ENCODE results near the gene TBX4. TPM values are rescaled to one million over a fixed set of nuclear protein-coding genes. Genes with fewer than 3 reads are reported as not detected.

TBX4 gene
- total and polyA plus RNA-seq, 4 donors = not detected

DNA sequence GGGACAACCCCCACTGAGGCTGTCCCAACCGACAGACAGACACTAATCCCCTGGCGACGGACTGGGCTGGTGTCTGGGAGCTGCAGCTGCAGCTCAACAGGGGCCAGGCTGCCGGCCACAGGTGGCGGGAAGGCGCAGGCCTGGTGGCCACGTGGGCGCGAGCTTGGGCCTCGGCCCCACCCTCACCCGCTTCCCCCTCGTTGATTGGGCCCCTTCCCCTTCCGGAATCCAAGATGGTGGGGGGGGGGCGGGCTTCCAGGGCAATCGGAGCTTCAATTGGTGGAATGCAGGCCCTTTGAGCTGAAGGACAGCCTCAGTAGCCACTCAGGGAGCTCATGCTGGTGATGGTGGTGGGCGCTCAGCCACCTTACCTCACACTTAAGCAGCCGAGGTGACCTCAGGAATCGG is 8.7 kb upstream of the TBX4 start:
- no peak for DNase-seq (ENCODE audit: low spot score)
- Histone ChIP-seq H3K9ac (ENCODE audit: low read depth in 1 of 2, low read length in 2 of 2) (no peak overlapping the region), H3K9me3 (ENCODE audit: control insufficient read depth in 4 of 4, low read length in 3 of 4) (no peaks in the 10 kb centered on the region), H3K4me3 (ENCODE audit: low read depth in 1 of 3, low read length in 3 of 3) (no peak overlapping the region), H3K27ac (ENCODE audit: low read depth in 1 of 2, low read length in 2 of 2) (no peak overlapping the region), H3K27me3 (ENCODE audit: control insufficient read depth in 4 of 4, insufficient read depth in 4 of 4, low read length in 3 of 4) (peaks cover 0 to 5% (median 0%) of the 10 kb centered on the region in 4 donors), H3K36me3 (ENCODE audit: control insufficient read depth in 4 of 4, insufficient read depth in 3 of 4, low read depth in 1 of 4, low read length in 3 of 4) (no peaks in the 10 kb centered on the region), H3K4me1 (ENCODE audit: control insufficient read depth in 4 of 4, insufficient read depth in 4 of 4, low read length in 3 of 4) (no peaks in the 10 kb centered on the region)
- TF ChIP-seq, protein P1, sequence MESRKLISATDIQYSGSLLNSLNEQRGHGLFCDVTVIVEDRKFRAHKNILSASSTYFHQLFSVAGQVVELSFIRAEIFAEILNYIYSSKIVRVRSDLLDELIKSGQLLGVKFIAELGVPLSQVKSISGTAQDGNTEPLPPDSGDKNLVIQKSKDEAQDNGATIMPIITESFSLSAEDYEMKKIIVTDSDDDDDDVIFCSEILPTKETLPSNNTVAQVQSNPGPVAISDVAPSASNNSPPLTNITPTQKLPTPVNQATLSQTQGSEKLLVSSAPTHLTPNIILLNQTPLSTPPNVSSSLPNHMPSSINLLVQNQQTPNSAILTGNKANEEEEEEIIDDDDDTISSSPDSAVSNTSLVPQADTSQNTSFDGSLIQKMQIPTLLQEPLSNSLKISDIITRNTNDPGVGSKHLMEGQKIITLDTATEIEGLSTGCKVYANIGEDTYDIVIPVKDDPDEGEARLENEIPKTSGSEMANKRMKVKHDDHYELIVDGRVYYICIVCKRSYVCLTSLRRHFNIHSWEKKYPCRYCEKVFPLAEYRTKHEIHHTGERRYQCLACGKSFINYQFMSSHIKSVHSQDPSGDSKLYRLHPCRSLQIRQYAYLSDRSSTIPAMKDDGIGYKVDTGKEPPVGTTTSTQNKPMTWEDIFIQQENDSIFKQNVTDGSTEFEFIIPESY (IDR thresholded peaks at IDR 0.05) = no peak
- TF ChIP-seq RAD21 (IDR thresholded peaks at IDR 0.05) (no peak), RXRA (IDR thresholded peaks at IDR 0.05) (no peak), FOXA2 (IDR thresholded peaks at IDR 0.05) (no peak), TAF1 (conservative IDR thresholded peaks at IDR 0.05) (no peak), JUND (IDR thresholded peaks at IDR 0.05) (no peak), HNF4G (IDR thresholded peaks at IDR 0.05) (no peak), ATF3 (IDR thresholded peaks at IDR 0.05) (no peak), MAX (IDR thresholded peaks at IDR 0.05) (no peak), SP1 (IDR thresholded peaks at IDR 0.05) (no peak), EGR1 (IDR thresholded peaks at IDR 0.05; ENCODE audit: low read depth in 2 of 2) (no peak), NR2F2 (IDR thresholded peaks at IDR 0.05) (no peak), GABPA (IDR thresholded peaks at IDR 0.05 in 1 of 2, conservative IDR thresholded peaks at IDR 0.05 in 1 of 2) (no peak), YY1 (IDR thresholded peaks at IDR 0.05) (no peak), FOXA1 (IDR thresholded peaks at IDR 0.05) (no peak), HNF4A (conservative IDR thresholded peaks at IDR 0.05) (no peak)
- TF ChIP-seq, protein P2, sequence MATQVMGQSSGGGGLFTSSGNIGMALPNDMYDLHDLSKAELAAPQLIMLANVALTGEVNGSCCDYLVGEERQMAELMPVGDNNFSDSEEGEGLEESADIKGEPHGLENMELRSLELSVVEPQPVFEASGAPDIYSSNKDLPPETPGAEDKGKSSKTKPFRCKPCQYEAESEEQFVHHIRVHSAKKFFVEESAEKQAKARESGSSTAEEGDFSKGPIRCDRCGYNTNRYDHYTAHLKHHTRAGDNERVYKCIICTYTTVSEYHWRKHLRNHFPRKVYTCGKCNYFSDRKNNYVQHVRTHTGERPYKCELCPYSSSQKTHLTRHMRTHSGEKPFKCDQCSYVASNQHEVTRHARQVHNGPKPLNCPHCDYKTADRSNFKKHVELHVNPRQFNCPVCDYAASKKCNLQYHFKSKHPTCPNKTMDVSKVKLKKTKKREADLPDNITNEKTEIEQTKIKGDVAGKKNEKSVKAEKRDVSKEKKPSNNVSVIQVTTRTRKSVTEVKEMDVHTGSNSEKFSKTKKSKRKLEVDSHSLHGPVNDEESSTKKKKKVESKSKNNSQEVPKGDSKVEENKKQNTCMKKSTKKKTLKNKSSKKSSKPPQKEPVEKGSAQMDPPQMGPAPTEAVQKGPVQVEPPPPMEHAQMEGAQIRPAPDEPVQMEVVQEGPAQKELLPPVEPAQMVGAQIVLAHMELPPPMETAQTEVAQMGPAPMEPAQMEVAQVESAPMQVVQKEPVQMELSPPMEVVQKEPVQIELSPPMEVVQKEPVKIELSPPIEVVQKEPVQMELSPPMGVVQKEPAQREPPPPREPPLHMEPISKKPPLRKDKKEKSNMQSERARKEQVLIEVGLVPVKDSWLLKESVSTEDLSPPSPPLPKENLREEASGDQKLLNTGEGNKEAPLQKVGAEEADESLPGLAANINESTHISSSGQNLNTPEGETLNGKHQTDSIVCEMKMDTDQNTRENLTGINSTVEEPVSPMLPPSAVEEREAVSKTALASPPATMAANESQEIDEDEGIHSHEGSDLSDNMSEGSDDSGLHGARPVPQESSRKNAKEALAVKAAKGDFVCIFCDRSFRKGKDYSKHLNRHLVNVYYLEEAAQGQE (IDR thresholded peaks at IDR 0.05) = no peak
- TF ChIP-seq, protein P3, sequence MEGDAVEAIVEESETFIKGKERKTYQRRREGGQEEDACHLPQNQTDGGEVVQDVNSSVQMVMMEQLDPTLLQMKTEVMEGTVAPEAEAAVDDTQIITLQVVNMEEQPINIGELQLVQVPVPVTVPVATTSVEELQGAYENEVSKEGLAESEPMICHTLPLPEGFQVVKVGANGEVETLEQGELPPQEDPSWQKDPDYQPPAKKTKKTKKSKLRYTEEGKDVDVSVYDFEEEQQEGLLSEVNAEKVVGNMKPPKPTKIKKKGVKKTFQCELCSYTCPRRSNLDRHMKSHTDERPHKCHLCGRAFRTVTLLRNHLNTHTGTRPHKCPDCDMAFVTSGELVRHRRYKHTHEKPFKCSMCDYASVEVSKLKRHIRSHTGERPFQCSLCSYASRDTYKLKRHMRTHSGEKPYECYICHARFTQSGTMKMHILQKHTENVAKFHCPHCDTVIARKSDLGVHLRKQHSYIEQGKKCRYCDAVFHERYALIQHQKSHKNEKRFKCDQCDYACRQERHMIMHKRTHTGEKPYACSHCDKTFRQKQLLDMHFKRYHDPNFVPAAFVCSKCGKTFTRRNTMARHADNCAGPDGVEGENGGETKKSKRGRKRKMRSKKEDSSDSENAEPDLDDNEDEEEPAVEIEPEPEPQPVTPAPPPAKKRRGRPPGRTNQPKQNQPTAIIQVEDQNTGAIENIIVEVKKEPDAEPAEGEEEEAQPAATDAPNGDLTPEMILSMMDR (IDR thresholded peaks at IDR 0.05; ENCODE audit: low read depth, low read length, missing input control) = no peak
- 83% methylated on average over 18 of the region's 18 CpGs for WGBS

All from liver (tissue), 9 donors.